Activated T-cell treated with anti-CD3 and anti-CD28 coated beads for 4 hours (primary cell): ENCODE measurements around the gene TTC21B.

Experiments used
- DNase-seq: peaks from one replicate; pipeline ENCODE4 v3.0.0-alpha.2; 2020

The TTC21B gene

DNA sequence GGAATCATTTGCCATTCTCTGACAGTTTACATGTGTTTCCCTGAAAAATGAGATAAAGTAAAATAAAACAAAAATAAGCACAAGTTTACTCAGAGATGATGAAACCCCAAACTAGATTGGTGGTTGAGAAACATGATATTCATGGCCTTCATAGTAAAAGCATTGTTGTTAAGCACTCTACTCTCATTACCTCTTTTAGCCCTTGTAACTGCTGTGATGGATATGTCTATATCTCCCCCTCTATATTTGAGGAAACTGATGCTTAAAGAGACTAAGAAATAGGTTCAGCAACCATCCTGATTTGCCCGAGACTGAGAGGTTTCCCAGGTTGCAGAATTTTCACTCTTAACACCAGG is 125.7 kb downstream of the TTC21B start:
- no peak for DNase-seq

DNA sequence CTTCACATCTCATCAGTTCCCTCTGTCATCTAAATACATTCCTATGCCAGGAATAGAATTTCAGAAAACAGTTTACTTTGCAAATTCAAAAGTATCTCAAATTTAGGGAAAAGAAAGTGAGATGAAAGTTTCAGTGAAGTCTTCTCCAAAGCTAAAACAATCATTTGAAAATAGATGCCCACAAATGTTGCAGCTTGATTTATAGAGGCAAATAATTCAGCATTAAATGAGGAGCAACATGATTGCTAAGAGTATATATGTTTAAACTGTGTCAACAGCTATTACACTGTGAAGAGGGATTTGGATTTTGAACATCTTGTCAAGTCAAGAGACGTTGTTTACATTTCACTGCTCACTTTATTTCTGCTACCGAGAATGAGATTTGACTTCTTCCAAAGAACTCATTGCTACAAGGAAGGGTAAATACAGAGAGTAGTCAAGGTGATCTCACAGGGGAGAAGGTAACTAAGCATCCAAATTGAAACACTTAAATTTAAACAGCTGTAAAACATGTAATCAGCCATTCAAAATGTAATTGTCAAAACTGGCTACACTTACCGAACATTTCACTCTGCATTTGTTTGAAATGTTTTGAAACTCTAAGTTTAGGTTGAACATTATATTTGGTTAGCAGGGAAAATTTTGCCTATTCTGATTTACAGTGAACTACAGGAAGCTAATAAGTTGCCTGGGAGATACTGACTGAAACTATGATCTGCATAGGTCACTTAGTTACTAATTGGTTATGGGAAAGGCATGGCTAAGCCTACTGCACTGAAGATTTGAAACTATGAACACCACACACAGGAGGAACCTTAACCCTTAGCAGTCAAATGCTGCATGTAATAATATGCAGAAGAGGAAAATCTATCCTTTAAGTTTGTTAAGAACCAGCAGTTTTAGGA is 126.3 kb downstream of the TTC21B start:
- DNase-seq = no peak

DNA sequence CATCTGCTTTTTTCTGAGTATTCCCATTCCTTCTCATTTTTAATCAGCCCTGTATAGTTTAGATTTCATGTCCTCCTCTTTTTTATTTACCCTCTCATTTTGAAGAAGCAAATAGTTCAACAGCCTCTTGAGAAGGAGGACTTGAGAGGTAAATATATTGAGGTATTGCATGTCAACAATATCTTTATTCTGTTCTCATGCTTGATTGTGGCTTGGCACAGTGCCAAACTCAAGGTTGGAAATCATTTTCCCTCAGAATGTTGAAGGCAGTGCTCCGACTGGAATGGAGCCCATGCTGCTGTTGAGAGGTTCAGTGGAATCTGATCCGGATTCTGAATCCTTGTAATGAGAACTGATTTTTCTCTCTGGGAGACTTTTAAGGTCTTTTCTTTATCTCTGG is 128.5 kb downstream of the TTC21B start:
- no peak for DNase-seq
